Measurements from ENCODE around the gene PIWIL4.

Gene PIWIL4

GRCh38 chr11:94583213-94583865 is 16.2 kb downstream of the PIWIL4 start:
- no peaks in the 10 kb centered on the region for H3K9me3 ChIP-seq (ENCODE audit: control insufficient read depth in 2 of 2, low read length in 2 of 2)
- peaks cover 5 to 9% of the 10 kb centered on the region in 2 donors for H3K36me3 ChIP-seq (ENCODE audit: control insufficient read depth in 2 of 2, insufficient read depth in 2 of 2, low read length in 2 of 2)
- no peaks in the 10 kb centered on the region for H3K4me1 ChIP-seq (ENCODE audit: control insufficient read depth in 2 of 2, insufficient read depth in 2 of 2, low read length in 2 of 2)
- H3K4me3 ChIP-seq (ENCODE audit: low read length in 2 of 2): no peak overlapping the region
- H3K27me3 ChIP-seq (ENCODE audit: control insufficient read depth in 2 of 2, insufficient read depth in 2 of 2, low read length in 2 of 2): no peaks in the 10 kb centered on the region
- no peak overlapping the region for H3K27ac ChIP-seq (ENCODE audit: low read depth in 2 of 2, low read length in 2 of 2)
- H3K9ac ChIP-seq (ENCODE audit: low read depth in 1 of 2, low read length in 2 of 2): no peak overlapping the region

- H3K27ac ChIP-seq (ENCODE audit: low read depth in 2 of 2, low read length in 2 of 2): no peak overlapping the region
- H3K4me1 ChIP-seq (ENCODE audit: control insufficient read depth in 2 of 2, insufficient read depth in 2 of 2, low read length in 2 of 2): no peaks in the 10 kb centered on the region
Observed at GRCh38 chr11:94583866-94584500, 16.8 kb downstream of the PIWIL4 start.

GRCh38 chr11:94584978-94585377 is 17.8 kb downstream of the PIWIL4 start:
- Histone ChIP-seq H3K4me1 (ENCODE audit: control insufficient read depth in 2 of 2, insufficient read depth in 2 of 2, low read length in 2 of 2) (no peaks in the 10 kb centered on the region), H3K27me3 (ENCODE audit: control insufficient read depth in 2 of 2, insufficient read depth in 2 of 2, low read length in 2 of 2) (no peaks in the 10 kb centered on the region), H3K27ac (ENCODE audit: low read depth in 2 of 2, low read length in 2 of 2) (no peak overlapping the region), H3K4me3 (ENCODE audit: low read length in 2 of 2) (no peak overlapping the region), H3K36me3 (ENCODE audit: control insufficient read depth in 2 of 2, insufficient read depth in 2 of 2, low read length in 2 of 2) (peaks cover 12 to 18% of the 10 kb centered on the region in 2 donors), H3K9me3 (ENCODE audit: control insufficient read depth in 2 of 2, low read length in 2 of 2) (no peaks in the 10 kb centered on the region), H3K9ac (ENCODE audit: low read depth in 1 of 2, low read length in 2 of 2) (no peak overlapping the region)

More at GRCh38 chr11:94583866-94584500, 16.8 kb downstream of the PIWIL4 start:
- no peaks in the 10 kb centered on the region for H3K9me3 ChIP-seq (ENCODE audit: control insufficient read depth in 2 of 2, low read length in 2 of 2)
- no peak overlapping the region for H3K9ac ChIP-seq (ENCODE audit: low read depth in 1 of 2, low read length in 2 of 2)
- H3K27me3 ChIP-seq (ENCODE audit: control insufficient read depth in 2 of 2, insufficient read depth in 2 of 2, low read length in 2 of 2): no peaks in the 10 kb centered on the region
- peaks cover 5 to 10% of the 10 kb centered on the region in 2 donors for H3K36me3 ChIP-seq (ENCODE audit: control insufficient read depth in 2 of 2, insufficient read depth in 2 of 2, low read length in 2 of 2)
- no peak overlapping the region for H3K4me3 ChIP-seq (ENCODE audit: low read length in 2 of 2)

GRCh38 chr11:94585399-94585798 is 18.2 kb downstream of the PIWIL4 start:
- no peak overlapping the region for H3K27ac ChIP-seq (ENCODE audit: low read depth in 2 of 2, low read length in 2 of 2)
- H3K9ac ChIP-seq (ENCODE audit: low read depth in 1 of 2, low read length in 2 of 2): no peak overlapping the region
- H3K36me3 ChIP-seq (ENCODE audit: control insufficient read depth in 2 of 2, insufficient read depth in 2 of 2, low read length in 2 of 2): peaks cover 17 to 22% of the 10 kb centered on the region in 2 donors
- no peak overlapping the region for H3K4me3 ChIP-seq (ENCODE audit: low read length in 2 of 2)
- no peaks in the 10 kb centered on the region for H3K27me3 ChIP-seq (ENCODE audit: control insufficient read depth in 2 of 2, insufficient read depth in 2 of 2, low read length in 2 of 2)
- H3K9me3 ChIP-seq (ENCODE audit: control insufficient read depth in 2 of 2, low read length in 2 of 2): no peaks in the 10 kb centered on the region
- no peaks in the 10 kb centered on the region for H3K4me1 ChIP-seq (ENCODE audit: control insufficient read depth in 2 of 2, insufficient read depth in 2 of 2, low read length in 2 of 2)

GRCh38 chr11:94586546-94586945 is 19.4 kb downstream of the PIWIL4 start:
- Histone ChIP-seq H3K36me3 (ENCODE audit: control insufficient read depth in 2 of 2, insufficient read depth in 2 of 2, low read length in 2 of 2) (peaks cover 22 to 29% of the 10 kb centered on the region in 2 donors), H3K9me3 (ENCODE audit: control insufficient read depth in 2 of 2, low read length in 2 of 2) (no peaks in the 10 kb centered on the region), H3K27me3 (ENCODE audit: control insufficient read depth in 2 of 2, insufficient read depth in 2 of 2, low read length in 2 of 2) (no peaks in the 10 kb centered on the region), H3K4me3 (ENCODE audit: low read length in 2 of 2) (no peak overlapping the region), H3K27ac (ENCODE audit: low read depth in 2 of 2, low read length in 2 of 2) (no peak overlapping the region), H3K4me1 (ENCODE audit: control insufficient read depth in 2 of 2, insufficient read depth in 2 of 2, low read length in 2 of 2) (no peaks in the 10 kb centered on the region), H3K9ac (ENCODE audit: low read depth in 1 of 2, low read length in 2 of 2) (no peak overlapping the region)

- peaks cover 22 to 29% of the 10 kb centered on the region in 2 donors for H3K36me3 ChIP-seq (ENCODE audit: control insufficient read depth in 2 of 2, insufficient read depth in 2 of 2, low read length in 2 of 2)
- no peaks in the 10 kb centered on the region for H3K9me3 ChIP-seq (ENCODE audit: control insufficient read depth in 2 of 2, low read length in 2 of 2)
- no peaks in the 10 kb centered on the region for H3K27me3 ChIP-seq (ENCODE audit: control insufficient read depth in 2 of 2, insufficient read depth in 2 of 2, low read length in 2 of 2)
- H3K4me3 ChIP-seq (ENCODE audit: low read length in 2 of 2): no peak overlapping the region
- H3K4me1 ChIP-seq (ENCODE audit: control insufficient read depth in 2 of 2, insufficient read depth in 2 of 2, low read length in 2 of 2): no peaks in the 10 kb centered on the region
- no peak overlapping the region for H3K27ac ChIP-seq (ENCODE audit: low read depth in 2 of 2, low read length in 2 of 2)
- H3K9ac ChIP-seq (ENCODE audit: low read depth in 1 of 2, low read length in 2 of 2): no peak overlapping the region
Observed at GRCh38 chr11:94586978-94587377, 19.8 kb downstream of the PIWIL4 start.

- no peak overlapping the region for H3K27ac ChIP-seq (ENCODE audit: low read depth in 2 of 2, low read length in 2 of 2)
- H3K9ac ChIP-seq (ENCODE audit: low read depth in 1 of 2, low read length in 2 of 2): no peak overlapping the region
- H3K27me3 ChIP-seq (ENCODE audit: control insufficient read depth in 2 of 2, insufficient read depth in 2 of 2, low read length in 2 of 2): no peaks in the 10 kb centered on the region
- H3K36me3 ChIP-seq (ENCODE audit: control insufficient read depth in 2 of 2, insufficient read depth in 2 of 2, low read length in 2 of 2): peaks cover 22 to 29% of the 10 kb centered on the region in 2 donors
- H3K4me1 ChIP-seq (ENCODE audit: control insufficient read depth in 2 of 2, insufficient read depth in 2 of 2, low read length in 2 of 2): no peaks in the 10 kb centered on the region
- H3K9me3 ChIP-seq (ENCODE audit: control insufficient read depth in 2 of 2, low read length in 2 of 2): no peaks in the 10 kb centered on the region
- no peak overlapping the region for H3K4me3 ChIP-seq (ENCODE audit: low read length in 2 of 2)
Observed at GRCh38 chr11:94588366-94588942, 21.3 kb downstream of the PIWIL4 start.

GRCh38 chr11:94590352-94591041 is 23.3 kb downstream of the PIWIL4 start:
- Histone ChIP-seq H3K9me3 (ENCODE audit: control insufficient read depth in 2 of 2, low read length in 2 of 2) (no peaks in the 10 kb centered on the region), H3K4me3 (ENCODE audit: low read length in 2 of 2) (no peak overlapping the region), H3K9ac (ENCODE audit: low read depth in 1 of 2, low read length in 2 of 2) (no peak overlapping the region), H3K4me1 (ENCODE audit: control insufficient read depth in 2 of 2, insufficient read depth in 2 of 2, low read length in 2 of 2) (no peaks in the 10 kb centered on the region), H3K27ac (ENCODE audit: low read depth in 2 of 2, low read length in 2 of 2) (no peak overlapping the region), H3K36me3 (ENCODE audit: control insufficient read depth in 2 of 2, insufficient read depth in 2 of 2, low read length in 2 of 2) (peaks cover 23 to 30% of the 10 kb centered on the region in 2 donors), H3K27me3 (ENCODE audit: control insufficient read depth in 2 of 2, insufficient read depth in 2 of 2, low read length in 2 of 2) (no peaks in the 10 kb centered on the region)

GRCh38 chr11:94593030-94593429 is 25.9 kb downstream of the PIWIL4 start:
- H3K9me3 ChIP-seq (ENCODE audit: control insufficient read depth in 2 of 2, low read length in 2 of 2): no peaks in the 10 kb centered on the region
- no peak overlapping the region for H3K9ac ChIP-seq (ENCODE audit: low read depth in 1 of 2, low read length in 2 of 2)
- H3K36me3 ChIP-seq (ENCODE audit: control insufficient read depth in 2 of 2, insufficient read depth in 2 of 2, low read length in 2 of 2): peaks cover 29 to 37% of the 10 kb centered on the region in 2 donors
- H3K4me3 ChIP-seq (ENCODE audit: low read length in 2 of 2): no peak overlapping the region
- H3K27ac ChIP-seq (ENCODE audit: low read depth in 2 of 2, low read length in 2 of 2): no peak overlapping the region
- no peaks in the 10 kb centered on the region for H3K4me1 ChIP-seq (ENCODE audit: control insufficient read depth in 2 of 2, insufficient read depth in 2 of 2, low read length in 2 of 2)
- no peaks in the 10 kb centered on the region for H3K27me3 ChIP-seq (ENCODE audit: control insufficient read depth in 2 of 2, insufficient read depth in 2 of 2, low read length in 2 of 2)

- H3K36me3 ChIP-seq (ENCODE audit: control insufficient read depth in 2 of 2, insufficient read depth in 2 of 2, low read length in 2 of 2): peaks cover 27 to 32% of the 10 kb centered on the region in 2 donors
- no peak overlapping the region for H3K9ac ChIP-seq (ENCODE audit: low read depth in 1 of 2, low read length in 2 of 2)
- H3K27ac ChIP-seq (ENCODE audit: low read depth in 2 of 2, low read length in 2 of 2): no peak overlapping the region
- H3K9me3 ChIP-seq (ENCODE audit: control insufficient read depth in 2 of 2, low read length in 2 of 2): no peaks in the 10 kb centered on the region
- H3K27me3 ChIP-seq (ENCODE audit: control insufficient read depth in 2 of 2, insufficient read depth in 2 of 2, low read length in 2 of 2): no peaks in the 10 kb centered on the region
- no peaks in the 10 kb centered on the region for H3K4me1 ChIP-seq (ENCODE audit: control insufficient read depth in 2 of 2, insufficient read depth in 2 of 2, low read length in 2 of 2)
- no peak overlapping the region for H3K4me3 ChIP-seq (ENCODE audit: low read length in 2 of 2)
Observed at GRCh38 chr11:94595076-94595475, 27.9 kb downstream of the PIWIL4 start.
